HEK293 (cell line): Measurements from ENCODE around the gene GRIK4.

Experiments
- EGR2 ChIP-seq: fragments of 450-650 bp; formaldehyde crosslinking; IDR thresholded peaks from 2 replicates; pipeline ENCODE4 v1.5.1; 2016; ENCODE audit warnings: low read depth, missing biosample characterization, missing genetic modification characterization
- ELK4 ChIP-seq: IDR thresholded peaks from 2 replicates; pipeline ENCODE4 v1.6.1; 2011; ENCODE audit warnings: mild to moderate bottlenecking, low read depth, low read length, borderline replicate concordance
- GLIS2 ChIP-seq: fragments of 450-650 bp; formaldehyde crosslinking; IDR thresholded peaks from 2 replicates; pipeline ENCODE4 v1.5.1; 2016; ENCODE audit warnings: missing biosample characterization, missing genetic modification characterization
- MEIS1 ChIP-seq: sonication (generic); formaldehyde crosslinking; IDR thresholded peaks from 2 replicates; pipeline ENCODE4 v1.8.1; 2022; ENCODE audit warnings: missing genetic modification reagents, mild to moderate bottlenecking, borderline replicate concordance
- PATZ1 ChIP-seq: fragments of 450-650 bp; formaldehyde crosslinking; IDR thresholded peaks from 2 replicates; pipeline ENCODE4 v1.5.1; 2016; ENCODE audit warnings: missing biosample characterization, missing genetic modification characterization
- PRDM4 ChIP-seq: fragments of 450-650 bp; formaldehyde crosslinking; IDR thresholded peaks from 2 replicates; pipeline ENCODE4 v1.5.1; 2017; ENCODE audit warnings: missing biosample characterization, missing genetic modification characterization
- SALL2 ChIP-seq: fragments of 450-650 bp; formaldehyde crosslinking; IDR thresholded peaks from 2 replicates; pipeline ENCODE4 v1.5.0; 2017; ENCODE audit warnings: missing biosample characterization, mild to moderate bottlenecking, missing genetic modification characterization, borderline replicate concordance
- SP3 ChIP-seq: fragments of 450-650 bp; formaldehyde crosslinking; IDR thresholded peaks from 2 replicates; pipeline ENCODE4 v1.5.1; 2016; ENCODE audit warnings: missing biosample characterization, missing genetic modification characterization
- SP7 ChIP-seq: fragments of 450-650 bp; formaldehyde crosslinking; IDR thresholded peaks from 2 replicates; pipeline ENCODE4 v1.5.1; 2016; ENCODE audit warnings: missing biosample characterization, missing genetic modification characterization
- WT1 ChIP-seq: fragments of 450-650 bp; formaldehyde crosslinking; IDR thresholded peaks from 2 replicates; pipeline ENCODE4 v1.5.1; 2016; ENCODE audit warnings: missing biosample characterization, missing genetic modification characterization
- ZBTB1 ChIP-seq: fragments of 450-650 bp; formaldehyde crosslinking; IDR thresholded peaks from 2 replicates; pipeline ENCODE4 v1.5.1; 2016; ENCODE audit warnings: missing biosample characterization, missing genetic modification characterization
- ZBTB48 ChIP-seq: fragments of 450-650 bp; formaldehyde crosslinking; IDR thresholded peaks from 2 replicates; pipeline ENCODE4 v1.5.1; 2016; ENCODE audit warnings: missing biosample characterization, missing genetic modification characterization
- ZFP3 ChIP-seq: fragments of 450-650 bp; formaldehyde crosslinking; IDR thresholded peaks from 2 replicates; pipeline ENCODE4 v1.5.1; 2016; ENCODE audit warnings: low read depth, missing biosample characterization, missing genetic modification characterization
- ZFP37 ChIP-seq: fragments of 450-650 bp; formaldehyde crosslinking; IDR thresholded peaks from 2 replicates; pipeline ENCODE4 v1.5.1; 2016; ENCODE audit warnings: missing biosample characterization, missing genetic modification characterization
- ZFP41 ChIP-seq: fragments of 450-650 bp; formaldehyde crosslinking; IDR thresholded peaks from 2 replicates; pipeline ENCODE4 v1.5.1; 2016; ENCODE audit warnings: missing biosample characterization, missing genetic modification characterization, borderline replicate concordance
- ZNF114 ChIP-seq: fragments of 450-650 bp; formaldehyde crosslinking; IDR thresholded peaks from 2 replicates; pipeline ENCODE4 v1.5.0; 2017; ENCODE audit warnings: missing biosample characterization, missing genetic modification characterization
- ZNF121 ChIP-seq: fragments of 450-650 bp; formaldehyde crosslinking; IDR thresholded peaks from 2 replicates; pipeline ENCODE4 v1.5.1; 2016; ENCODE audit warnings: missing biosample characterization, missing genetic modification characterization
- ZNF157 ChIP-seq: fragments of 450-650 bp; formaldehyde crosslinking; IDR thresholded peaks from 2 replicates; pipeline ENCODE4 v1.5.1; 2016; ENCODE audit warnings: missing biosample characterization, missing genetic modification characterization
- ZNF175 ChIP-seq: fragments of 450-650 bp; formaldehyde crosslinking; IDR thresholded peaks from 2 replicates; pipeline ENCODE4 v1.5.1; 2016; ENCODE audit warnings: missing biosample characterization, missing genetic modification characterization
- ZNF184 ChIP-seq: fragments of 450-650 bp; IDR thresholded peaks from 2 replicates; pipeline ENCODE4 v1.5.1; 2018; ENCODE audit warnings: missing biosample characterization, mild to moderate bottlenecking, missing genetic modification characterization
- ZNF2 ChIP-seq: fragments of 450-650 bp; formaldehyde crosslinking; IDR thresholded peaks from 2 replicates; pipeline ENCODE4 v1.5.1; 2016; ENCODE audit warnings: missing biosample characterization, missing genetic modification characterization
- ZNF211 ChIP-seq: fragments of 450-650 bp; formaldehyde crosslinking; IDR thresholded peaks from 2 replicates; pipeline ENCODE4 v1.5.1; 2016; ENCODE audit warnings: low read depth, missing biosample characterization, missing genetic modification characterization
- ZNF248 ChIP-seq: fragments of 450-650 bp; formaldehyde crosslinking; IDR thresholded peaks from 2 replicates; pipeline ENCODE4 v1.5.1; 2017; ENCODE audit warnings: missing biosample characterization, missing genetic modification characterization
- ZNF354C ChIP-seq: fragments of 450-650 bp; formaldehyde crosslinking; IDR thresholded peaks from 2 replicates; pipeline ENCODE4 v1.5.1; 2016; ENCODE audit warnings: missing biosample characterization, missing genetic modification characterization, low read depth, borderline replicate concordance
- ZNF391 ChIP-seq: fragments of 450-650 bp; formaldehyde crosslinking; IDR thresholded peaks from 2 replicates; pipeline ENCODE4 v1.5.1; 2016; ENCODE audit warnings: low read depth, missing biosample characterization, missing genetic modification characterization, borderline replicate concordance
- ZNF449 ChIP-seq: fragments of 450-650 bp; formaldehyde crosslinking; IDR thresholded peaks from 2 replicates; pipeline ENCODE4 v1.5.1; 2017; ENCODE audit warnings: missing biosample characterization, mild to moderate bottlenecking, missing genetic modification characterization, moderate library complexity
- ZNF501 ChIP-seq: fragments of 450-650 bp; formaldehyde crosslinking; IDR thresholded peaks from 2 replicates; pipeline ENCODE4 v1.5.1; 2016; ENCODE audit warnings: missing biosample characterization, missing genetic modification characterization
- ZNF510 ChIP-seq: fragments of 450-650 bp; formaldehyde crosslinking; IDR thresholded peaks from 2 replicates; pipeline ENCODE4 v1.5.1; 2018; ENCODE audit warnings: mild to moderate bottlenecking, missing genetic modification characterization, missing biosample characterization; ENCODE audit not compliant: insufficient replicate concordance
- ZNF548 ChIP-seq: fragments of 450-650 bp; formaldehyde crosslinking; IDR thresholded peaks from 2 replicates; pipeline ENCODE4 v1.5.1; 2016; ENCODE audit warnings: missing biosample characterization, missing genetic modification characterization
- ZNF555 ChIP-seq: fragments of 450-650 bp; formaldehyde crosslinking; conservative IDR thresholded peaks from 2 replicates; pipeline ENCODE4 v1.5.1; 2017; ENCODE audit warnings: missing biosample characterization, mild to moderate bottlenecking, missing genetic modification characterization, inconsistent platforms
- ZNF623 ChIP-seq: fragments of 450-650 bp; formaldehyde crosslinking; IDR thresholded peaks from 2 replicates; pipeline ENCODE4 v1.5.1; 2016; ENCODE audit warnings: missing biosample characterization, missing genetic modification characterization
- ZNF654 ChIP-seq: fragments of 450-650 bp; formaldehyde crosslinking; IDR thresholded peaks from 2 replicates; pipeline ENCODE4 v1.5.1; 2016; ENCODE audit warnings: low read depth, missing biosample characterization, missing genetic modification characterization
- ZNF660 ChIP-seq: fragments of 450-650 bp; IDR thresholded peaks from 2 replicates; pipeline ENCODE4 v1.5.1; 2018; ENCODE audit warnings: missing biosample characterization, mild to moderate bottlenecking, missing genetic modification characterization
- ZNF777 ChIP-seq: fragments of 450-650 bp; formaldehyde crosslinking; IDR thresholded peaks from 2 replicates; pipeline ENCODE4 v1.5.1; 2017; ENCODE audit warnings: missing biosample characterization, missing genetic modification characterization, borderline replicate concordance
- ZNF843 ChIP-seq: fragments of 450-650 bp; formaldehyde crosslinking; IDR thresholded peaks from 2 replicates; pipeline ENCODE4 v1.5.1; 2016; ENCODE audit warnings: missing biosample characterization, missing genetic modification characterization

Gene GRIK4

GRCh38 chr11:120546312-120547205, 35.0 kb downstream of the GRIK4 start (continued):
- TF ChIP-seq ZNF157 (tag by site-specific recombination) (no peak), MEIS1 (CRISPR knock-in tag) (no peak), ZNF449 (no peak), ZNF548 (tag by site-specific recombination) (no peak), ZFP37 (tag by site-specific recombination) (no peak), ZNF184 (tag by site-specific recombination) (no peak), WT1 (tag by site-specific recombination) (no peak), ZFP3 (tag by site-specific recombination) (no peak), ZNF248 (tag by site-specific recombination) (no peak), ZNF121 (tag by site-specific recombination) (no peak), ZNF501 (no peak), ZNF354C (tag by site-specific recombination) (no peak), SP3 (tag by site-specific recombination) (peak; percentile 50; the same call in 1 of the 2 replicates), SALL2 (no peak), ZNF510 (tag by site-specific recombination) (no peak), ZNF2 (tag by site-specific recombination) (no peak), SP7 (peak; percentile 26; the same call in 1 of the 2 replicates), GLIS2 (tag by site-specific recombination) (no peak), ZNF391 (tag by site-specific recombination) (no peak), ZBTB1 (tag by site-specific recombination) (no peak), ZNF211 (no peak), ZNF623 (tag by site-specific recombination) (no peak), EGR2 (tag by site-specific recombination) (peak; percentile 40; the same call in 1 of the 2 replicates), ZNF654 (tag by site-specific recombination) (no peak), ZNF114 (no peak), ZNF175 (tag by site-specific recombination) (no peak), ZBTB48 (tag by site-specific recombination) (no peak; the same call in 1 of the 2 replicates), ZNF660 (tag by site-specific recombination) (no peak), ZNF555 (tag by site-specific recombination) (no peak), ZNF777 (tag by site-specific recombination) (no peak), ELK4 (no peak), ZFP41 (tag by site-specific recombination) (no peak), PRDM4 (tag by site-specific recombination) (no peak), ZNF843 (tag by site-specific recombination) (no peak), PATZ1 (tag by site-specific recombination) (no peak)
